Liver (tissue), 9 donors: ENCODE results near the gene GADD45B. TPM values are rescaled to one million over a fixed set of nuclear protein-coding genes. Genes with fewer than 3 reads are reported as not detected.

Experiments
- DNase-seq: peaks from one replicate; pipeline ENCODE4 v3.0.0-alpha.2; 2017; ENCODE audit warnings: low spot score
- H3K27ac ChIP-seq, 2 donors: one replicate each; pipeline ENCODE4 v1.7.0; 2013; ENCODE audit warnings: inconsistent platforms in 2 of 2, low read length in 2 of 2, control low read depth in 1 of 2, low read depth in 1 of 2, mild to moderate bottlenecking in 1 of 2
- H3K27me3 ChIP-seq, 4 donors: one replicate each; pipeline versions ENCODE4 v1.6.1 to v1.7.0; 2013; ENCODE audit warnings: low read length in 3 of 4, inconsistent platforms in 1 of 4, mild to moderate bottlenecking in 1 of 4, moderate library complexity in 1 of 4; ENCODE audit not compliant: control insufficient read depth in 4 of 4, insufficient read depth in 4 of 4
- H3K36me3 ChIP-seq, 4 donors: one replicate each; pipeline versions ENCODE4 v1.6.1 to v1.7.0; 2013; ENCODE audit warnings: low read length in 3 of 4, mild to moderate bottlenecking in 3 of 4, low read depth in 1 of 4, moderate library complexity in 1 of 4; ENCODE audit not compliant: control insufficient read depth in 4 of 4, insufficient read depth in 3 of 4
- H3K4me1 ChIP-seq, 4 donors: one replicate each; pipeline versions ENCODE4 v1.6.1 to v1.7.0; 2013; ENCODE audit warnings: low read length in 3 of 4, mild to moderate bottlenecking in 3 of 4, moderate library complexity in 1 of 4; ENCODE audit not compliant: control insufficient read depth in 4 of 4, insufficient read depth in 4 of 4
- H3K4me3 ChIP-seq, 3 donors: one replicate each; pipeline versions ENCODE4 v1.6.1 to v1.7.0; 2013; ENCODE audit warnings: low read length in 3 of 3, control low read depth in 1 of 3, low read depth in 1 of 3, mild to moderate bottlenecking in 1 of 3
- H3K9ac ChIP-seq, 2 donors: one replicate each; pipeline ENCODE4 v1.7.0; 2013; ENCODE audit warnings: low read length in 2 of 2, mild to moderate bottlenecking in 2 of 2, moderate library complexity in 2 of 2, control low read depth in 1 of 2, low read depth in 1 of 2
- H3K9me3 ChIP-seq, 4 donors: one replicate each; pipeline versions ENCODE4 v1.6.1 to v1.7.0; 2013; ENCODE audit warnings: low read length in 3 of 4; ENCODE audit not compliant: control insufficient read depth in 4 of 4
- EGR1 ChIP-seq, 2 donors: IDR thresholded peaks; 2 replicates each; pipeline ENCODE4 v1.6.1; 2016 to 2018; ENCODE audit warnings: antibody characterized with exemption in 2 of 2, low read depth in 2 of 2
- FOXA1 ChIP-seq: IDR thresholded peaks from 2 replicates; pipeline ENCODE4 v1.6.1; 2016; ENCODE audit warnings: antibody characterized with exemption
- FOXA2 ChIP-seq: IDR thresholded peaks from 2 replicates; pipeline ENCODE4 v1.6.1; 2016; ENCODE audit warnings: antibody characterized with exemption
- GABPA ChIP-seq, 2 donors: IDR thresholded peaks in 1 of 2; conservative IDR thresholded peaks in 1 of 2; 2 replicates each; pipeline ENCODE4 v1.6.1; 2016; ENCODE audit warnings: antibody characterized with exemption in 2 of 2, mild to moderate bottlenecking in 1 of 2, moderate library complexity in 1 of 2
- HNF4A ChIP-seq, 2 donors: conservative IDR thresholded peaks; 2 replicates each; pipeline ENCODE4 v1.6.1; 2016; ENCODE audit warnings: antibody characterized with exemption in 2 of 2, mild to moderate bottlenecking in 2 of 2
- HNF4G ChIP-seq: IDR thresholded peaks from 2 replicates; pipeline ENCODE4 v1.6.1; 2016; ENCODE audit warnings: antibody characterized with exemption
- JUND ChIP-seq, 2 donors: IDR thresholded peaks; 2 replicates each; pipeline ENCODE4 v1.6.1; 2016; ENCODE audit warnings: antibody characterized with exemption in 2 of 2
- NR2F2 ChIP-seq: IDR thresholded peaks from 2 replicates; pipeline ENCODE4 v1.6.1; 2016; ENCODE audit warnings: antibody characterized with exemption
- RAD21 ChIP-seq, 2 donors: IDR thresholded peaks; 2 replicates each; pipeline ENCODE4 v1.6.1; 2016; ENCODE audit warnings: antibody characterized with exemption in 2 of 2, mild to moderate bottlenecking in 2 of 2
- RXRA ChIP-seq, 2 donors: IDR thresholded peaks; 2 replicates each; pipeline ENCODE4 v1.6.1; 2017 to 2018; ENCODE audit warnings: antibody characterized with exemption in 2 of 2, mild to moderate bottlenecking in 1 of 2
- SP1 ChIP-seq: IDR thresholded peaks from 2 replicates; pipeline ENCODE4 v1.6.1; 2018; ENCODE audit warnings: antibody characterized with exemption, mild to moderate bottlenecking
- TAF1 ChIP-seq: conservative IDR thresholded peaks from 2 replicates; pipeline ENCODE4 v1.6.1; 2016; ENCODE audit warnings: antibody characterized with exemption, mild to moderate bottlenecking
- YY1 ChIP-seq: IDR thresholded peaks from 2 replicates; pipeline ENCODE4 v1.6.1; 2016; ENCODE audit warnings: antibody characterized with exemption, mild to moderate bottlenecking
- WGBS: extraction: QIAGEN DNeasy Blood & Tissue Kit; methylation state at CpG from one replicate; pipeline ENCODE4 v1.1.7; 2013; 5-methylcytosine and 5-hydroxymethylcytosine counted together
- polyA plus RNA-seq, 2 donors: library from polyadenylated mRNA; stranded (reverse) in 1 of 2; unstranded in 1 of 2; fragments of 200-250 nt in 1 of 2; fragments of >200 nt in 1 of 2; fragmentation: Nextera tagmentation in 1 of 2; extraction: Ambion mirVana in 1 of 2; gene quantifications; one replicate each; pipeline versions ENCODE4 v1.2.1 to v1.2.3, GENCODE V29; 2013 to 2015
- total RNA-seq, 2 donors: library from RNA; depleted of rRNA; stranded (reverse); fragments of >200 nt; gene quantifications; one replicate each; pipeline ENCODE4 v1.2.3, GENCODE V29; 2014
- TF ChIP-seq, protein P1 (sequence below): IDR thresholded peaks from 2 replicates; pipeline ENCODE4 v1.6.1; 2016; ENCODE audit warnings: antibody characterized with exemption
- TF ChIP-seq, protein P2 (sequence below): fragments of 150-350 bp; IDR thresholded peaks from 2 replicates; pipeline ENCODE4 v1.5.1; 2017; ENCODE audit warnings: improper control_type of control experiment, low read depth, low read length; ENCODE audit not compliant: missing input control
- TF ChIP-seq, protein P3 (sequence below): IDR thresholded peaks from 2 replicates; pipeline ENCODE4 v1.6.1; 2016; ENCODE audit warnings: antibody characterized with exemption
- TF ChIP-seq, protein P4 (sequence below): IDR thresholded peaks from 2 replicates; pipeline ENCODE4 v1.6.1; 2016; ENCODE audit warnings: antibody characterized with exemption
- TF ChIP-seq, protein P5 (sequence below): IDR thresholded peaks from 2 replicates; pipeline ENCODE4 v1.6.1; 2016; ENCODE audit warnings: antibody characterized with exemption, mild to moderate bottlenecking
- donor health status: healthy.
- donor health status: healthy.
- donor health status: healthy.
- donor health status: healthy.
- donor health status: healthy.

GADD45B gene
- total and polyA plus RNA-seq, 4 donors, result 11.6 to 86.3 (median 82.4) TPM

DNA sequence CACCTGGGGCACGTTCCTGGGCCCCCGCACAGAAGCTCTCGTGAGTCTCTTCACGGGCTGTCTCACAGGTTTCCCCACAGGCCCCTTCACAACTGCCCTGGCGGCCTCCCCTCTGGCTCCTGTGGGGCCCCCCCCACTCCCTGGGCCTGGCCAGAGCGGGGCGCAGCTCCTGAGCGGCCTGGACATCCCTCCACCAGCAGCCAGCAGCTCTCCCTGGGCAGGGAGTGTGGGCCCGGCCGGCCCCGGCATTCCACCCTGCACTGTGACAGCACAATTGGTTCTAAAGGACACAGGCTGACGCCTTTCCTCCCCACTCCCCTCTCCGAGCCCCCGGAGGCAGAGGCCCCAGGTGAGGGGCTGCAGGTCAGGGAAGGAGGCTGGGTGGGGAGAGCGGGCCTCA lies 39.0 kb upstream of the GADD45B start (continued):
- TF ChIP-seq, protein P1, sequence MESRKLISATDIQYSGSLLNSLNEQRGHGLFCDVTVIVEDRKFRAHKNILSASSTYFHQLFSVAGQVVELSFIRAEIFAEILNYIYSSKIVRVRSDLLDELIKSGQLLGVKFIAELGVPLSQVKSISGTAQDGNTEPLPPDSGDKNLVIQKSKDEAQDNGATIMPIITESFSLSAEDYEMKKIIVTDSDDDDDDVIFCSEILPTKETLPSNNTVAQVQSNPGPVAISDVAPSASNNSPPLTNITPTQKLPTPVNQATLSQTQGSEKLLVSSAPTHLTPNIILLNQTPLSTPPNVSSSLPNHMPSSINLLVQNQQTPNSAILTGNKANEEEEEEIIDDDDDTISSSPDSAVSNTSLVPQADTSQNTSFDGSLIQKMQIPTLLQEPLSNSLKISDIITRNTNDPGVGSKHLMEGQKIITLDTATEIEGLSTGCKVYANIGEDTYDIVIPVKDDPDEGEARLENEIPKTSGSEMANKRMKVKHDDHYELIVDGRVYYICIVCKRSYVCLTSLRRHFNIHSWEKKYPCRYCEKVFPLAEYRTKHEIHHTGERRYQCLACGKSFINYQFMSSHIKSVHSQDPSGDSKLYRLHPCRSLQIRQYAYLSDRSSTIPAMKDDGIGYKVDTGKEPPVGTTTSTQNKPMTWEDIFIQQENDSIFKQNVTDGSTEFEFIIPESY, result no peak
- TF ChIP-seq YY1 (no peak), HNF4A (conservative IDR thresholded peaks at IDR 0.05) (no peak), TAF1 (no peak)

DNA sequence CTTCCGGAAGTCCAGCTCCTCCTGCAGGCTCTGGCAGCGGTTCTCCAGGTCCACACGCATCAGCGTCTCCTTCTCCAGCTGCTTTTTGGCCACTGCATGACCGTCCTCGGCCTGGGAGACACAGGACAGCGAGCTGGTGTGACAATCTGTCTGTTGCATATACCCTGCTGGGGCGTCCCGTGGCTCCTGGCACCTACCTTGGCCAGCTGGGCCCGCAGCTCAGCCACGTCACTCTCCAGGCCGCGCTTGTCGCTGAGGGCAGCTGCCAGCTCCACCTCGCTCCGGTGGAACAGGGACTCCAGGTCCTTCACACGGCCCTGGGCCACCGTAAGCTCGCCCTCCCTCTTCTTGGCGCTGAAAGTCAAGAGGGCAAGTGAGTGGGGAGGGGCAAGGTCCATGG lies 37.7 kb upstream of the GADD45B start:
- no peak overlapping the region for H3K27ac ChIP-seq
- no peaks in the 10 kb centered on the region for H3K4me1 ChIP-seq
- WGBS, result 97% methylated on average over 20 of the region's 20 CpGs
- peaks cover 0 to 18% (median 10%) of the 10 kb centered on the region in 4 donors for H3K36me3 ChIP-seq
- H3K4me3 ChIP-seq, result no peak overlapping the region
- no peak for TF ChIP-seq HNF4G
- TF ChIP-seq HNF4A (conservative IDR thresholded peaks at IDR 0.05), result no peak
- no peak for TF ChIP-seq RAD21 (IDR thresholded peaks at IDR 0.05)
- TF ChIP-seq EGR1 (IDR thresholded peaks at IDR 0.05; ENCODE audit: low read depth in 2 of 2), result no peak
- no peak for TF ChIP-seq NR2F2
- TF ChIP-seq TAF1, result no peak
- TF ChIP-seq FOXA1, result no peak
- DNase-seq, result no peak
- H3K9ac ChIP-seq, result no peak overlapping the region
- H3K27me3 ChIP-seq, result no peaks in the 10 kb centered on the region
- no peaks in the 10 kb centered on the region for H3K9me3 ChIP-seq

DNA sequence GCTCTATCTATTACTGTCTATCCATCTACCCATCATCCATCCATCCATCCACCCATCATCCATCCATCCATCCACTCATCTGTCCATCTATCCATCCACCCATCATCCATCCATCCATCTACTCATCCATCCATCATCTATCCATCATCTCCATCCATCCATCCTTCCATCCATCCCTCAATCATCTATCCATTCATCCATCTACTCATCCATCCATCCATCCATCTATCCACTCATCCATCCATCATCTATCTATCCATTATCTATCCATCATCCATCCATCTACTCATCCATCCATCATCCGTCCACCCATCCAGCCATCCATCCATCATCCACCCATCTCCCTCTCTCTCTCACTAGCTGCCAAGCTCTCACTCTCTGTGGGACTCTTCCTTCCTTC lies 35.4 kb upstream of the GADD45B start:
- H3K9me3 ChIP-seq, result no peaks in the 10 kb centered on the region
- WGBS, result 89% methylated on average over 1 of the region's 1 CpG
- H3K27ac ChIP-seq, result no peak overlapping the region
- peaks cover 0 to 8% (median 5%) of the 10 kb centered on the region in 4 donors for H3K36me3 ChIP-seq
- no peaks in the 10 kb centered on the region for H3K27me3 ChIP-seq
- H3K4me3 ChIP-seq, result no peak overlapping the region
- no peak overlapping the region for H3K9ac ChIP-seq
- H3K4me1 ChIP-seq, result no peaks in the 10 kb centered on the region
- TF ChIP-seq RXRA (IDR thresholded peaks at IDR 0.05), result no peak
- no peak for TF ChIP-seq RAD21 (IDR thresholded peaks at IDR 0.05)
- DNase-seq, result no peak

DNA sequence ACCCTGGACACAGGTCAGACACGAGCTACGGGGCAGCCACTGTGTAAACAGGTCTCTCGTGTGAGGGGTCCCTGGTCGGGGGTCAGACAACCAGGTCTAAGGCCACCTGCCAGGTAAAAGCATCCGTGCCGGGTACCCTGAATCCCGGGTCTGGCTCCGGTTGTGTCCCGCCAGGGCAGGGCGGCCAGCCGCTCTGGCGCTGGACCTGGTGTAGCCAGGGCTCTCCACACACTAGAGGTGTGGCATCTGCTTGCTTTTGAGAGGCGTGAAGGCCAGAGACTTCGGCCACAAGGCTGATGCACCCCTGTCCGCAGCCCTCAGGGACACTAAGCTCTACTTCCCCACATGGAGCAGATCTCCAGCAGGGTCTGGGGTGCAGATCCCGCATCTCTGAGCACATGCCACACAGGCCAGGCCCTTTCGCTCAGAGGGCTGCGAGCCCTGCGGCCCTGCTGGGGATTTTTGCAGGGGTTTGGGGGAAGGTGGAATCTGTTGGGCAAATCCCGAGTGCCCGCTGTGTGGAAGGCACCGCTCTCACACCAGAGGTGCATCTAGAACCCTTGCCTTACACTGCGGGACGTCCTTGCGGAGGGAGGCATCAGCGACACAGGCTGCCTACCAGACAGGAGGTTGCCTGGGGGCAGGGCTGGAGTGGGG lies 34.7 kb upstream of the GADD45B start:
- no peaks in the 10 kb centered on the region for H3K9me3 ChIP-seq
- H3K27ac ChIP-seq, result no peak overlapping the region
- DNase-seq, result no peak
- peaks cover 0 to 8% (median 5%) of the 10 kb centered on the region in 4 donors for H3K36me3 ChIP-seq
- 98% methylated on average over 26 of the region's 26 CpGs for WGBS
- no peak overlapping the region for H3K9ac ChIP-seq
- H3K4me1 ChIP-seq, result no peaks in the 10 kb centered on the region
- H3K4me3 ChIP-seq, result no peak overlapping the region
- no peaks in the 10 kb centered on the region for H3K27me3 ChIP-seq
- TF ChIP-seq, protein P2, sequence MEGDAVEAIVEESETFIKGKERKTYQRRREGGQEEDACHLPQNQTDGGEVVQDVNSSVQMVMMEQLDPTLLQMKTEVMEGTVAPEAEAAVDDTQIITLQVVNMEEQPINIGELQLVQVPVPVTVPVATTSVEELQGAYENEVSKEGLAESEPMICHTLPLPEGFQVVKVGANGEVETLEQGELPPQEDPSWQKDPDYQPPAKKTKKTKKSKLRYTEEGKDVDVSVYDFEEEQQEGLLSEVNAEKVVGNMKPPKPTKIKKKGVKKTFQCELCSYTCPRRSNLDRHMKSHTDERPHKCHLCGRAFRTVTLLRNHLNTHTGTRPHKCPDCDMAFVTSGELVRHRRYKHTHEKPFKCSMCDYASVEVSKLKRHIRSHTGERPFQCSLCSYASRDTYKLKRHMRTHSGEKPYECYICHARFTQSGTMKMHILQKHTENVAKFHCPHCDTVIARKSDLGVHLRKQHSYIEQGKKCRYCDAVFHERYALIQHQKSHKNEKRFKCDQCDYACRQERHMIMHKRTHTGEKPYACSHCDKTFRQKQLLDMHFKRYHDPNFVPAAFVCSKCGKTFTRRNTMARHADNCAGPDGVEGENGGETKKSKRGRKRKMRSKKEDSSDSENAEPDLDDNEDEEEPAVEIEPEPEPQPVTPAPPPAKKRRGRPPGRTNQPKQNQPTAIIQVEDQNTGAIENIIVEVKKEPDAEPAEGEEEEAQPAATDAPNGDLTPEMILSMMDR, result no peak
- no peak for TF ChIP-seq TAF1
- no peak for TF ChIP-seq HNF4A (conservative IDR thresholded peaks at IDR 0.05)
- TF ChIP-seq, protein P3, sequence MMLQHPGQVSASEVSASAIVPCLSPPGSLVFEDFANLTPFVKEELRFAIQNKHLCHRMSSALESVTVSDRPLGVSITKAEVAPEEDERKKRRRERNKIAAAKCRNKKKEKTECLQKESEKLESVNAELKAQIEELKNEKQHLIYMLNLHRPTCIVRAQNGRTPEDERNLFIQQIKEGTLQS, result no peak
- TF ChIP-seq EGR1 (IDR thresholded peaks at IDR 0.05; ENCODE audit: low read depth in 2 of 2), result no peak
- no peak for TF ChIP-seq SP1
- TF ChIP-seq RAD21 (IDR thresholded peaks at IDR 0.05), result no peak
- no peak for TF ChIP-seq NR2F2
- TF ChIP-seq, protein P4, sequence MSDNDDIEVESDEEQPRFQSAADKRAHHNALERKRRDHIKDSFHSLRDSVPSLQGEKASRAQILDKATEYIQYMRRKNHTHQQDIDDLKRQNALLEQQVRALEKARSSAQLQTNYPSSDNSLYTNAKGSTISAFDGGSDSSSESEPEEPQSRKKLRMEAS, result no peak
- TF ChIP-seq FOXA1, result no peak
- TF ChIP-seq FOXA2, result no peak
- TF ChIP-seq JUND (IDR thresholded peaks at IDR 0.05), result no peak
- no peak for TF ChIP-seq HNF4G
- TF ChIP-seq RXRA (IDR thresholded peaks at IDR 0.05), result no peak
- TF ChIP-seq, protein P5, sequence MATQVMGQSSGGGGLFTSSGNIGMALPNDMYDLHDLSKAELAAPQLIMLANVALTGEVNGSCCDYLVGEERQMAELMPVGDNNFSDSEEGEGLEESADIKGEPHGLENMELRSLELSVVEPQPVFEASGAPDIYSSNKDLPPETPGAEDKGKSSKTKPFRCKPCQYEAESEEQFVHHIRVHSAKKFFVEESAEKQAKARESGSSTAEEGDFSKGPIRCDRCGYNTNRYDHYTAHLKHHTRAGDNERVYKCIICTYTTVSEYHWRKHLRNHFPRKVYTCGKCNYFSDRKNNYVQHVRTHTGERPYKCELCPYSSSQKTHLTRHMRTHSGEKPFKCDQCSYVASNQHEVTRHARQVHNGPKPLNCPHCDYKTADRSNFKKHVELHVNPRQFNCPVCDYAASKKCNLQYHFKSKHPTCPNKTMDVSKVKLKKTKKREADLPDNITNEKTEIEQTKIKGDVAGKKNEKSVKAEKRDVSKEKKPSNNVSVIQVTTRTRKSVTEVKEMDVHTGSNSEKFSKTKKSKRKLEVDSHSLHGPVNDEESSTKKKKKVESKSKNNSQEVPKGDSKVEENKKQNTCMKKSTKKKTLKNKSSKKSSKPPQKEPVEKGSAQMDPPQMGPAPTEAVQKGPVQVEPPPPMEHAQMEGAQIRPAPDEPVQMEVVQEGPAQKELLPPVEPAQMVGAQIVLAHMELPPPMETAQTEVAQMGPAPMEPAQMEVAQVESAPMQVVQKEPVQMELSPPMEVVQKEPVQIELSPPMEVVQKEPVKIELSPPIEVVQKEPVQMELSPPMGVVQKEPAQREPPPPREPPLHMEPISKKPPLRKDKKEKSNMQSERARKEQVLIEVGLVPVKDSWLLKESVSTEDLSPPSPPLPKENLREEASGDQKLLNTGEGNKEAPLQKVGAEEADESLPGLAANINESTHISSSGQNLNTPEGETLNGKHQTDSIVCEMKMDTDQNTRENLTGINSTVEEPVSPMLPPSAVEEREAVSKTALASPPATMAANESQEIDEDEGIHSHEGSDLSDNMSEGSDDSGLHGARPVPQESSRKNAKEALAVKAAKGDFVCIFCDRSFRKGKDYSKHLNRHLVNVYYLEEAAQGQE, result no peak
- no peak for TF ChIP-seq YY1
- no peak for TF ChIP-seq GABPA (IDR thresholded peaks at IDR 0.05 in 1 of 2, conservative IDR thresholded peaks at IDR 0.05 in 1 of 2)
